HG03045 (cell line): Measurements from ENCODE around the gene KCND3.

Experiments
- ATAC-seq: cut with Tn5 transposase; IDR thresholded peaks from one replicate; pipeline ENCODE4 v1.9.1; 2021; ENCODE audit warnings: mild to moderate bottlenecking, moderate library complexity; ENCODE audit not compliant: unreplicated experiment

KCND3 gene

DNA sequence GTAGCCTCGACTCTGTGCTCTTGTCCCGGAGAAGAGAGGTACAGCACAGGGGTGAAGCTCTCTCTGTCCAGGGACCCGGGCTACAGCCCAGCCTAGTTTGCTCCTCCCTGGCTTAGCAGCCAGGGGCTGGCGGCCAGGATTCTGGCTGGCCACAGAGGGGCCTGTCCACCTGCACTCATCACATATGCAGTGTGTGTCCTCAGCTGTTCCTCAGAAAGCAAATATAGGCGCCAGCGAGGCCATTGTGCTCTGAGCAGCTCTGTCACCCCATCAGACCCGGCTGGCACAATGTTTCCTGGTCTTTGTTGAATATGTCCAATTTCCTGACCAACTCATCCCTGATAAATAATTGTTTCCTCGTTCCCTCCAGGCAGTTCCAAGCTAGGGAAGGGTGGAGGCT is 28.5 kb downstream of the KCND3 start:
- ATAC-seq = no peak

DNA sequence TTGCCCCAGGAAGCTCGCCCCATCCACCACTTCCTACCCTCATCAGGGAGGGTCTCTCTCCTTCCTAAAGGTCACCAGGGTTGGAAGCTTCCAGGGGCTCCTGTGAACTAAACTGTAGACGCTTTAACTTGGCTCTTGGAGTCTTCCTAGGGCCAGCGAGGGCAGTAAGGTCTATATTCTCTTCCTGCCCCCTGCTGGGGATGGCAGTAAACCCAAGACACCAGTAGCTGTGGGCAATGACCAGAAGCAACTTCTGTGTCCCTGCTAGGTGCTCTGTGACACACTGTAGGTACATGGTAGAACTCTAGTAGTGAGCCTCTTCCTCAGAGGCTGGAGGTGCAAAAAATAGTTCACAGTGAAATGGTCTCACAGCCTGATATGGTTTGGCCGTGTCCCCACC is 30.0 kb downstream of the KCND3 start:
- no peak for ATAC-seq

DNA sequence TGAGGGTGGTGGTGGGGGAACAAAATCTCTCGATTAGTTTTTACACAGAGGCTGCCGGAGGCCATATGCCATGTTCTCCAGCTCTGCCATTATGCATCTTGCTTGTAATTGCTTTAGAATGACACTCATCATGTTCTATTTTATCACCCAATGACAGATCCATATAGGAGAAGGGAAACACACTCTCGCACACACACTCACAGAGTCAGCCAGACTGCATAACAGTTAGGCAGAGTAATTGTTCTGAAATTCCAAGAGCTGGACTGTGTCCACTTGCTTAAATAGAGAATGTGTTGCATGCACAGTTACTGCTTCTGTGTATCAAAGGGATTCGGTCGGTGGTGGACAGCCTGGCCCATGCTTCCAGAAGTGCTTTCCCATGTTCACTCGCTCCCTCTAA is 30.6 kb downstream of the KCND3 start:
- no peak for ATAC-seq

DNA sequence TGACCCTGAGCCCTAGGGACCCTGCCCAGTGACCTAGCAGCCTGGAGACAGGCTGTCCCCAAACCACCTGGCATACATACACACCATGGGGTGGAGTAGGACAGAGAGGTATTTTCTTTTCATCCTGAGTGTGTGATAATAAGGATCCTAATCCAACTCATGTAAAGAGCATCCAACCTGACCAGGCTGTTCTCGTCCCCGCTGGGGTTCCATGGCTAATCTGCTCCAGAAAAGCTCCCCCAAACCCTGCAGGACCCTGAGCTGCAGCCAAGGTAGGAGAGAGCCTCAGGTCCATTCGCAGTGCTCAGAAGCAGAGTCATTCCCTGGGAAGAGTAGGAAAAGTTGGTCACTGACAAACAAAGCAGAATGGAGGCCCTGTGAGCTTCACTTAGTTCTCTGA is 31.4 kb downstream of the KCND3 start:
- no peak for ATAC-seq

DNA sequence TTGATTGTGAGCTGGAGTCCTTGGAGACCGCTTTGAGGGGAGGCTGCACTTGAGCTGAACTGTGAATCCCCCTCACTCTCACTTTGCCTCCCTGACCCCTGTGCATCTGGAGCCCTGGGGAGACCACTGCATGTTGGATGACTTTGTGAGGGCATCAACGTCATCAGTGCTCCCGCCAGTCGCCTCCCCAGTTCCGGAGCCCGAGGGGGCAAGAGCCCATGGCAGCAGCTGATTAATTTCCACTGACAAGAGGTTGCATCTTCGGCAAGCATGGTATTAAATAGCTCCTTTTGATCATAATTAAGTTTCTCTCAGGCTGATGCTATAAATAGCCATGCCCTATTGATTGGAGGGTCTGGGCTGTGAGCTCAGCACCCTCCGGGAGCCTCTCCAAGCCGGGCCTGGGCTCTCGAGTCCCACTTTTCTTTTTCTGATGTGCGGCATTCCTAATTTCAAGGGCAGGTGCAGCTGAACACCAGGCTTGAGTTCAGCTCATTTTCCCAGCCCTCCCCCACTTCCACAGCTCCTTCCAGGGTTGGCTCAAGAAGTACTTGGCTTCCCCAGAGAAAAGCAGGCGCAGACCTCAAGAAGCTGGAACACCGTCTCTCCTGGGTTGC is 33.2 kb downstream of the KCND3 start:
- ATAC-seq = no peak

DNA sequence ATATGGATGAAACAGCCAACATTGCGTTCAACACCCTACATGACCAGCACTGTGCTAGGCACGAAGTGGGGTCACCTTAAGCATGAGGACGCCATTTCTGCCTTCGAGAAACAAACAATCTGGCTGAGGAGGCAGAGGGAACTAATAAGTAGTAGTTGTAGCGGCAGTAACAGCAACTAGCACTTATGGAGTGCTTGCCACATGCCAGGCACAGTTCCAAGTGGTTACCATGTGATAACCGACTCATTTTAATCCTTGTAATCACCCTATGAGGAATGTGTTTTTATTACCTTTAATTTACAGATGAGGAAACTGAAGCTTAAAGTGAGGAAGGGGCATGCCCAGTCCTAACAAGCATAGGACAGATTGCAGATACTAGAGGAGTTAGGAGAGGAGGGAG is 33.7 kb downstream of the KCND3 start:
- ATAC-seq = no peak

DNA sequence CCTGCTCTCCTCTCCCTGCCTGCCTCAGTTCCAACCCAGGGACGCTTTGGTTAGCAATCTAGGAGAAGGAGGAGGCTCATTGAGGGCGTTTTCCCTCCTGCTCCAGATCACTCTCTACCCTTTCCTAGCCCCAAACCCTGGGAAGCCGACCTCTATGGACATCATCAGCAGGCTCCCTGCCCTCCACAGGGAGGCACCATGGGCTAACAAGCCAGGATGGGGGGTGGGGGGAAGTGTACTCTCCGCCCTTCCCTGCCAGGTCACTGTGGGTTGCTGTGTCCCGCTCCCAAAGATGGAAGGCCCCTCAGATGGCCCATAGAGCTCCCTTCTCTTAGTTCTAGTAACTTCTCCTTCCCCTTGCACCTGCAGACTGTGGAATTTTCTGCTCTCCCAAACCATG is 35.7 kb downstream of the KCND3 start:
- ATAC-seq = no peak

DNA sequence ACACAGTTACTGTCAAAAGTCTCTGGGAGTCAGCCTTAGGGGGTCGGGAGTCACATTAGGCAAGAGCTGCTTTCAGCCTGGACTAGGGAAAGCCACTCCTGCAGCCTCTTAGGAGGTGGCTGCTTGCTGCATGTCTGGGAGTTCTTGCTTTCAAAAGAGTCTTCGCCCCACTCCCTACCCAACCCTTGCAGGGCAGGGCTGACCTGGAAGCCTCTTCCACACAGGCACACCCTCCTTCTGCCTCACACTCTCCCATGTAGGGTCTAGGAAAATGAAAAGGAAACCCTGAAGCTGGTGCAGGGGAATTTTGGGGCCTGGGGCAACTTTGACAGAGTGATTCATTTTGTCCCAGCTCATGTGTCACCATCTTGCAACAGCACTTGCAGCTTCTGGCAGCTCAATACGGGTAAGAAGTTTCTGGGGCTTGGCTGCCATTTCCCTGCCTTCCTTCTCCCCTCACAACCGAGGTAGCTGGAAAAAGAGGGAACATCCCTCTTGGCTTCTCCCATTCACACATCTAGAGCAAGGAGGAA is 37.3 kb downstream of the KCND3 start:
- no peak for ATAC-seq

DNA sequence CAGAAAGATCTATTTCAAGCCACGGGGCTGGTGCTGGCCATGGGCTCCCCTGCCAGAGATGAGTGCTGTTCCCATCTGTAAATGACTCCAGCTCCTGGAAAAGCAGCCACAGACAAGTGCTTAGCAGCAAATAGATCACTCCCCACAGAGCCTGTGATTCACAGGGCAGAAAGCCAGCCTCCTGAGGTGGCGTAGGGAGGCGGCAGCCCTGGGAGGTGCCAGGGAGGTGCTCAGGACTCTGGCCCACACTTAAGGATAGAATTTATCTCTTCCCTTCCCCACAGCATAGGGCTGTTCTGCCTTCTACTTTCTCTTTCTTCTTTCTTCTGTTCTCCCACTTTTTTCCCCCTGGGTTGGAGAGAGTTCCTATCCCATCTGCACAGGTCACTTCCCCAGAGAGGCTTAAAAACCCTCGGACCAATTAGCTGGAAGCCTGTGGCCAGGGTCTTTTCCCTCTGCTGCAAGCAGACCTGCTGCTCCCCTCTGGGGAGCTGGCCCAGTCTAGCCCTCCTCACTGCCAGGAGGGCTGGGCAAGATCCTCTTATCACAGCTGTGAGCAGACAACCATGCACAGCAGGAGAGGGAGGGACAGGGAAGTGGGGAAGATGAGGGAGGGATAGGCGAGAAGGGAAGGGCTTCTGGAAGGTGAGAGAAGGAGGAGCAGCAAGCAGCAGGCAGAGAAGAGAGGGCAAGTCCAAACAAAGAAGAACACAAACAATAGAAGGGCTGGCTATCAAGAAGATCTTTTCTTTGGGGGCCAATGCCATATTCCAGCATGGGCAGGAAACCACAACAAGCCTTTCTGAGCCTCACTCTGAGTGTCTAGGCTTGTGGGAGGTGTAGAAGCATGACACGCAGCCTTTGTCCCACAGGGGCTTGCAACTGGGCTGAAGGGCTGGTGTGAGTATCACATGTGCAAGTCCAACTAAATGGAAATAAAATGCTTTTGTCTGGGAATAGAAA is 41.0 kb downstream of the KCND3 start:
- ATAC-seq = no peak

DNA sequence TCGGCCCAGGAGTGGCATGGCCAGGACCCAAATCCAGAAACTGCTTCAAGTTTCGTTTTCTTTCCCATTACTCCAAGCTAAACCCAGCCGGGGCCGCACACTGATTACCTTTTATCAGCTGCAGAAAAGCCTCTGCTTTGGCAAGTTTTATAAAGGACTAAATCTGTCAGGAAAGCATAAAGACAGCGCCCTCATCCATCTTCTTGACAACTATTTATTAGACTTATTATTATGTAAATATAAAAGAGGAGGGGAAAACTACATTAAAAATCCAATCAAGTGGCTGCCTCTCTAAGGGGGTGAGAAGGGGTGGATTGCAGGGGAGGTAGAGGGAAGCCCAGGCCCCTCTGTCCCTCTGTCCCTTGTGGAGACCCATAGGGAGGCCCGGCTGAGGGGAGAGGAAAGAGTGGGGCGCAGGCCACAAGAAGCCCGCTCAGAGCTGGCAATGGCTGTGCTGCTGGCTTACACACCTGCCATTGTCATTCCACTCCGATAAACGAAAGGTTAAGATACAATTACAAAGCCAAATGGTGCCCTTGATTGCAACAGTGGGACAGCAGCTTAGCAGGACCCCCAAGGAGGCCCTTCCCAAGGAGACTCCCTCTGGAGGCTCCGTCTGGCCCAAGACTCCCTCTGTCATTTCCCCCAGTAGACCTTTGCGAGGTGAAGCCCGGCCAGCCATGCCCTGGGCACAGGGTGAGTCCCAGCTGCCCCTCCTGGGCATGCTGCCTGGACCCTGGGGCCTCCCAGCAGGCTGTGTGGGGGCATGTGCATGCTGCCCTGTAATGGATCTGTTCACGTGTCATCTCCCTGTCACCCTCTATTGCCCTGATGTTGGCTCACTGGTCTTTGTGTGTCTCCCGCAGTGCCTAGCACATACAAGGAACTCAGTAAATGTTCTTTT is 45.4 kb downstream of the KCND3 start:
- ATAC-seq = no peak

DNA sequence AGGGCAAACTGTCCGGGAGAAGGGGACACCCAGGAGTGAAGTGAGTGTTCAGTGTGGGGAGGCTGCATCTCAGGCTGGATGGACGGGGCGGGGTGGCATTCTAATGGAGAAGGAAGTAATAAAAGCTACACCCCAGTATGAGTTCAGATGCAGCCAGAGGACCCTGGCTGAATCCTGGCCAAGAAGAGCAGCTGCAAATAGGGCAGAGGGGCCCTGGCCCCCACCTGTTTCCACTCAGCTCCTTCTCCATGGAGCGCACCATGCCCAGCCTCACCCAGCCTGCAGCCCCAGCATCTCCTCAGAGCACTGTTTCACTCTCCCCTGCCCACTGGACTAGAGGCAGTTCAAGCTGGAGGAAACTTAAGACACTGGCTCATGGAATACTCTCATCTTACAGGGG is 46.4 kb downstream of the KCND3 start:
- ATAC-seq = no peak

DNA sequence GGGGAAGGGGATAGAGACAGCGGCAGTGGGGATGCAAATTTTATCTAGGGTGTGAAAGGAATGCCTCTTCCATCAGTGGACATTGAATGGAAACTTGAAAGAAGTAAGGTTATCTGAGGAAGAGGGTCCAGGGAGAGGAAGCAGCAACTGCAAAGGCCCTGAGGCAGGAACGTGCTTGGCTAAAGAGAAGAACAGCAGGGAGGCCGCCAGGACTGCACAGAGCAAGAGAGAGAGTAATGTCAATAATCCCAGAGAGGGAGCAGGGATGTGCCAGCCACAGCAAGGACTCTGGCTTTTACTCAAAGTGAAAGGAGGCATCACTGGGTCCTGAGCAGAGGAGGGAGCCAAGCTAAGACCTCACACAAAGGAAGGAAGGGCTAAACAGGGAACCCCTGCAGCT is 50.9 kb downstream of the KCND3 start:
- ATAC-seq = no peak

DNA sequence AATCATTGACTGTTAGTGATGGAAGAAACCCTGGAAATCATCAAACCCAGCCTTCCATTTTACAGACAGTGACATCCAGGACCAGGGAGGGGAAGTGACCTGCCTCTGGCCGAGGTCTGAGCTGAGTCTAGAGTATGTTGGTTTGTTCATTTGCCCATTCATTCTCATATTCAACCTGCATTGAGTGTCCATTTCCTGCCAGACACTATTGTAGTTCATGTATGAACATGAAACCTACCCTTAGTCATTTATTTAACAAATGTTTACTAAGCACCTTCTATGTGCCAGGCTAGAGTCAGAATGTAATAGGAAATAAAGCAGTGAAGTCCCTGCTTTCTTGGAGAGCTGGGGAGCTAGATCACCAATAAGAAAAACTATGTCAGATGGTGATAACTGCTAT is 51.3 kb downstream of the KCND3 start:
- ATAC-seq = no peak

DNA sequence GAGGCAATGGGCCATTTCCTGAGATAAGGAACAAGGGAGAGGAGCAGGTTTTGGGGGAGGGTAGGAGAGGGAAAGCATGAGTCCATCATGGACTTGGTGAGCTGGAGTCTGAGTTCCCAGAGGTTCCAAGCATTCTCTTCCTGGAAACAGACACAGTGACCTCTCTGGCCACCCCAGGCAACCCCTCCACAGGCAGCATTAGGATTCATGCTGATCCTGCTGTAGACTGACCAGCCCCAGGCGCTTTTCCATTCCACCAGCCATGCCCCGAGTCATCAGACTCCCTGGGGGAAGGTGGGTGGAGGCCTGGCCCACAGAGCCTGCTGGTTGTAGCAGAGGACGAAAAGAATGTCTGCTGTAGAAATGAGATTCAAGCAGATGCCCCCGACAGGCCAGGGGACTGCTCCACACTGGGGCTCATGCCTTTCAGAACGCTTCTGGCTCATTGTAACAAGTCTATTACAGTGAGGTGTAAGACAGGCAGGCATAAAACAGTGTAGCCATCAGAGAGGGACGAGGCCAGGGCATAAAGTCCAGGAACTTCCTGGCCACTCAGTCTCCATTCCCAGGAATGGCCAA is 52.2 kb downstream of the KCND3 start:
- no peak for ATAC-seq

DNA sequence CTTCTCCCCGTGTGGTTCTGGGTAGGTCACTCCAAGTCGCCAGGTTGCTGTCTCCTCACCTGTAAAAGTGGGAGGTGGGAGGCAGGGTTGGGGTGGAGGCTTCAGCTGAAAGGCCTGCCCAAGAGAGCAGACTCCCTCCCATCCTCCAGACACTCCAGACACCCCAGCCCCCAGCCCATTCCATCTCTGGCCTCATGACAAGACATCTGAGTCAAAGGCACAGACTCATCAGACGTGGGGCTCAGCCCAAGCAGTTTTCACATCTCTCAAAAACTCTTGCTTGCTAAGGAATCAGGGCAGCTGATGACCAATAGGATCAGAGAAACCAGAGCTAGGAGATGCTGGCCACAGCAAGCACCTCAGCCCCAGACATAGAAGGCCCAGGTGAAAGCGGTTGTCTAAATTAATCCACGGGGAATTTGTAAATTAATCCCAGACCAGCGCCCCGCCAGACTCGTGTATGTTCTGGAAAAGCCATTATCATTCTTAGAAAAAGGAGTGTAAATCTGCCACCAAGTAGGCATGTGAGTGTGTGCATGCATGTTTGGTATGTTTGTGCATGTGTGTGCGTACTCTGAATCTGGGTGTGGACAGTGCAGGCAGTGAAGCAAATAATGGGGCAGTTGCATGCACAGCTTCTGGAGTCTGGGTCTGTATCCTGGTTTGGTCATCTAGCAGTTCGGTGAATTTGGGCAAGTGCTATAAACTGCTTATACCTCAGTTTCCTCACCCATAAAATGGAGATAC is 55.2 kb downstream of the KCND3 start:
- no peak for ATAC-seq

DNA sequence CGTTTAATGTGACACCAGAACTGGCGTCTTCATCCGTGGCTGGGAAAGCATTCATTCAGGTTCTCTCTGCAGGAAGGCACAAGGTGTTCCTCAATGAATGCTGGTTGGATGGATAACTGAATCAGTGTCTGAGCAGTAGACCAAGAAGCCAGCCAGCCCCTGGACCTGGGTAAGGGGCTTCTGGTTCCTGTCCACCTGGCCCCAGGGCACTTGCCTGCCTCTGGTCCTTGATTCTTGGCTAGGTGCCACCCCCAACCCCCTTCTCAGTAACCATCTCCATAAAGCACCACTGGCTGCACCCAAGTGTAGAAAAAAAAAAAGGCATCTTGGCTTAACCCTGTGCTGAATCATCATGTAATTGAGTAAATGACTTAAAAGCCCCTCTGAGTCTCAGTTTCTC is 59.1 kb downstream of the KCND3 start:
- ATAC-seq = no peak

DNA sequence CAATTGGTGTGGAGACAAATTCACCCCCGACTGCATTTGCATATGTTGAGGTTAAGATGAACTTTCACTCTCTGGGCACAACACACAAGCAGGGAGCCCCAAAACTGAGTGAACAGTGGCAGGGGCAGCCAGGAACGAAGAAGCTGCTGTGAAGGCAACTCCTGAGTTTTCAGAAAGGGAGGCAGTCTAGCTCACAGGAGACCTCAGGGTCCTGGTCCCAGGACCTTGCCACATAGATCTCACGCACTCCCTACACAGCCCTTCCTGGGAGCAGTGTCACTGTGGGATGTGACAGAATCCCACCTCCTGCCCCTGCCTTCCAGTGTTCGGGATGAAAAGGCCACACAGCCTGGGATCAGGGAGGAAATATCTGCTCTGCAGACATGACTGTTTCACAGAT is 60.9 kb downstream of the KCND3 start:
- no peak for ATAC-seq

DNA sequence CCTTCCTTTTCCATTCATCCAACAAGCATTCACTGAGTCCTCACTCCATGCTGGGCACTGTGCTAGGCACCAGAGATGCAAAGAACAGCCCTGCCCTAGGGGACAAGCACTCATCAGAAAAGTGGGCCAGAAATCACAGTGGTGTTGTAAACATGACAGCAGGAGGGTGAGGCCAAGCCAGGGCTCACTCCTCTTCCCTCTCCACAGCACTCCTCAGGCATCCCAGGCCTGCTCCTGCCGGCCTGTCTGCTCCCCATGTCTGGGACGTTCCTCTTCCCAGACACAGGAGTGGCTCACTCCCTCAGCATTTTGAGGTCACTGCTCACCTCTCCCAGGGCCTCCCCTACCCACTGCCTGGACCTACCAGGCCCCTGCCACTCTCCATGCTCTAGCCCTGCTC is 61.8 kb downstream of the KCND3 start:
- no peak for ATAC-seq

DNA sequence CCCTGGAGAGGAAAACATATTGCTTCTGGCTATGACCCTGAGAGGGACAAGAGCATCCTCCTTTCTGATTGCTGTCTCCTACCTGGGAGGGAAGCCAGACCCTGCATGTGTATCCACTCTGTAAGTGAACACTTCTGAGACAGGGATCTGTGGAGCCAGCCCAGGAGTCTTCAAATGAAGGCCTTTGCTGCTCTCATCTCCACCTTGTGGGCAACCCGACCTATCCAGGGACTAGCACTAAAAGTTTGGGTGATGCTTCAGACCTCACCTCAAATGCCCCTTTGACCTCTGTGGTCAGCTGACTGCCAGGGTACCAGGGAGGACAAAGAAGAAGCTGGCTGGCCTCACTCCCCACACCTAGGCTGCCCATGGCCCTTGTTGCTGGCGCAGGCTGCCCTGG is 64.7 kb downstream of the KCND3 start:
- no peak for ATAC-seq

DNA sequence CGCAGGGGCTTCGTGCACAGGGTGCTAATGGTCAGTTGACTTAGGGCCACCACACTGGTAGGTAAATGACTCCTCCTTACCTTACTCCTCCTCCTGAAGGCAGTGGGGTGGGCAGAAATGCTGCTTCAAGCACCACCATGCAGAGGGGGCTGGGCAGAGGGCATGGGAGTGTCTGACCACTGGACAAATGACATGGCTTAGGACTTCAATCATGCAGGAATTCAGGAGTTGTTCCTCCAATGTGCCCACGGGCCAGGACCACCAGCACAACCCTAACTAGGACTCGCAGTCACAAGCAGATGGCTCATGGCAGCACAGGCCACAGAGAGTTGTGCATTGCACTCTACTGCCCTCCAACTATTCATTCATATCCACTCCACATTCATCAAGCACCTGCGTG is 65.7 kb downstream of the KCND3 start:
- ATAC-seq = no peak
